CD4-positive, alpha-beta T cell (primary cell): ENCODE measurements around the gene CCDC154. TPM values are rescaled to one million over a fixed set of nuclear protein-coding genes. Genes with fewer than 3 reads are reported as not detected.

Experiments used
- ATAC-seq: fragments of 200-7000 bp; cut with Tn5 transposase; one replicate; pipeline ENCODE4 v1.10.0; 2022; ENCODE audit warnings: mild to moderate bottlenecking; ENCODE audit not compliant: poor library complexity
- CTCF ChIA-PET: fragments of 350-600 bp; sonication (Branson Sonifier 250); formaldehyde crosslinking; loops from one replicate; lab custom pipeline; 2021; ENCODE audit warnings: antibody characterized with exemption, inconsistent platforms; lab: Charles Lee
- POLR2A ChIA-PET: fragments of 350-600 bp; sonication (Branson Sonifier 250); formaldehyde crosslinking; loops from one replicate; lab custom pipeline; 2021; ENCODE audit warnings: antibody characterized with exemption, inconsistent platforms; lab: Charles Lee
- DNase-seq, 14 experiments: peaks; one replicate each; pipeline ENCODE4 v3.0.0-alpha.2; 2013 to 2020; ENCODE audit warnings: mixed read lengths in 2 of 14
- H3K27ac ChIP-seq, 2 donors: one replicate each; pipeline versions ENCODE4 v1.5.1 to v1.7.0; 2013; ENCODE audit warnings: low read length in 2 of 2, low read depth in 1 of 2, mild to moderate bottlenecking in 1 of 2
- H3K27me3 ChIP-seq, 2 experiments: 1 replicate in 1 of 2; 2 replicates in 1 of 2; pipeline versions ENCODE4 v1.6.1 to v1.7.0; 2013; ENCODE audit warnings: low read length in 2 of 2, control low read depth in 1 of 2, mild to moderate bottlenecking in 1 of 2, moderate library complexity in 1 of 2; ENCODE audit not compliant: insufficient read depth in 2 of 2, control insufficient read depth in 1 of 2
- H3K36me3 ChIP-seq: one replicate; pipeline ENCODE4 v1.6.1; 2013; ENCODE audit warnings: low read length, control low read depth; ENCODE audit not compliant: insufficient read depth
- H3K4me1 ChIP-seq: one replicate; pipeline ENCODE4 v1.6.1; 2013; ENCODE audit warnings: low read length, control low read depth; ENCODE audit not compliant: insufficient read depth
- H3K4me3 ChIP-seq: one replicate; pipeline ENCODE4 v1.5.1; 2013; ENCODE audit warnings: mild to moderate bottlenecking, low read length, moderate library complexity
- H3K9me3 ChIP-seq, 2 experiments: 1 replicate in 1 of 2; 2 replicates in 1 of 2; pipeline versions ENCODE4 v1.6.1 to v1.7.0; 2013; ENCODE audit warnings: low read length in 2 of 2, mild to moderate bottlenecking in 2 of 2, control low read depth in 1 of 2, moderate library complexity in 1 of 2; ENCODE audit not compliant: control insufficient read depth in 1 of 2, insufficient read depth in 1 of 2
- H3K27ac Mint-ChIP-seq: one replicate; pipeline ENCODE4 v1.8.0; 2020; ENCODE audit warnings: mixed read lengths
- H3K27me3 Mint-ChIP-seq: one replicate; pipeline ENCODE4 v1.8.0; 2021; ENCODE audit warnings: mixed read lengths
- H3K36me3 Mint-ChIP-seq: one replicate; pipeline ENCODE4 v1.8.0; 2021; ENCODE audit warnings: low read depth, mixed read lengths
- H3K4me1 Mint-ChIP-seq: one replicate; pipeline ENCODE4 v1.8.0; 2021; ENCODE audit warnings: low read depth, mixed read lengths
- H3K4me3 Mint-ChIP-seq: one replicate; pipeline ENCODE4 v1.8.0; 2020; ENCODE audit warnings: mild to moderate bottlenecking, mixed read lengths
- H3K9me3 Mint-ChIP-seq: one replicate; pipeline ENCODE4 v1.8.0; 2020; ENCODE audit warnings: mixed read lengths
- intact Hi-C, 2 experiments: fragments of 100-400 bp; cut with DNase I in 1 of 2; cut with micrococcal nuclease in 1 of 2; formaldehyde crosslinking; loops; one replicate each; pipeline versions ENCODE4 v1.15.1 to v1.9.0; 2023 to 2025; cut with DNase I, micrococcal nuclease
- total RNA-seq, 174 experiments: library from RNA in 2 of 174; stranded (reverse) in 2 of 174; gene quantifications; one replicate each; pipeline ENCODE4 v1.2.3 and lab custom pipeline; 2021 to 2026
- TF ChIP-seq, protein P1 (sequence below): fragments of 200-600 bp; IDR thresholded peaks from one replicate; pipeline ENCODE4 v1.8.0; 2022; ENCODE audit warnings: antibody characterized with exemption, mild to moderate bottlenecking

CCDC154 gene
- total RNA-seq, 2 experiments from 2014 or later, result 2.9 to 3.0 TPM

DNA sequence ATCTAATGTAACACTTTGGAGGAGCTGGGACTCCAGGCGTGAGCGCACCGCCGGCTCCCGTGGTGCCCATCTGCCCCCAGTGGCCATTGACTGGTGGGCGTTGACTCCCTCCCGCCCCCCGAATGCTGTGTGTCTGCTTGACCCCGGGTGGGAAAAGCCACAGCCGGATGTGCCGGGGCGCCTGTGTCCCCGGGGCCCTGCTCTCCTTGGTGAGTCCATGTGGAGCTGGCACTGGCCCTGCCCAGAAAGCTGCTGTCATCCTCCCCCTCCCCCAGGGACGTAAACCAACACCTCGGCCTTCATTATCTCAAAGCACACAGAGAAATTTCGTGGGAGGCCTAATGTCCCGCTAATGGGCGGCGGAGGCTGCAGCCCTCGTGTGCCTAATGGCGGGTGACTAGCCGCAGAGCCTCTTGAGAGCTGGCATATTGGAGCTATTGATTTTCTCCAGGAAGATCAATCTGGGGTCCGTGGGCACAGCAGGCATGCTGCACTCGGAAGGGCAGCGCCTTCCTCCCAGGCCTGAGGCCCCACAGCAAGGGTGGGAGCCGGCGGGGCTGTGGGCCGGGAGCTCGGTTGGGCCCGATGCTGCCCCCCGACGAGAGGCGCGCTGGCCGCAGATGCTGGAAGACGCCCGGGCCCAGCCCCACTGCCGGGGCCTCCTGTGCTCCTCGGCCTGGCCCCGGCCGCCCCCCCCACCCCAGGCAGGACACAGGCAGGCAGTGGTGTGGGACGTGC lies 17.5 kb downstream of the CCDC154 start:
- Histone ChIP-seq H3K4me3 (no peak overlapping the region), H3K4me1 (peaks cover 9% of the 10 kb centered on the region), H3K27ac (no peak overlapping the region), H3K36me3 (no peaks in the 10 kb centered on the region), H3K27me3 (no peaks in the 10 kb centered on the region), H3K9me3 (no peaks in the 10 kb centered on the region)
- H3K27ac Mint-ChIP-seq, result no peak overlapping the region
- intact Hi-C loops, result loop anchor here in 1 of 2 experiments (10.0 kb wide), 1 partner anchor 48 kb away; the partner anchor contains the start of gene CLCN7
- no peak for ATAC-seq
- H3K9me3 Mint-ChIP-seq, result no peaks in the 10 kb centered on the region
- H3K4me1 Mint-ChIP-seq, result no peaks in the 10 kb centered on the region
- no peaks in the 10 kb centered on the region for H3K27me3 Mint-ChIP-seq
- TF ChIP-seq, protein P1, sequence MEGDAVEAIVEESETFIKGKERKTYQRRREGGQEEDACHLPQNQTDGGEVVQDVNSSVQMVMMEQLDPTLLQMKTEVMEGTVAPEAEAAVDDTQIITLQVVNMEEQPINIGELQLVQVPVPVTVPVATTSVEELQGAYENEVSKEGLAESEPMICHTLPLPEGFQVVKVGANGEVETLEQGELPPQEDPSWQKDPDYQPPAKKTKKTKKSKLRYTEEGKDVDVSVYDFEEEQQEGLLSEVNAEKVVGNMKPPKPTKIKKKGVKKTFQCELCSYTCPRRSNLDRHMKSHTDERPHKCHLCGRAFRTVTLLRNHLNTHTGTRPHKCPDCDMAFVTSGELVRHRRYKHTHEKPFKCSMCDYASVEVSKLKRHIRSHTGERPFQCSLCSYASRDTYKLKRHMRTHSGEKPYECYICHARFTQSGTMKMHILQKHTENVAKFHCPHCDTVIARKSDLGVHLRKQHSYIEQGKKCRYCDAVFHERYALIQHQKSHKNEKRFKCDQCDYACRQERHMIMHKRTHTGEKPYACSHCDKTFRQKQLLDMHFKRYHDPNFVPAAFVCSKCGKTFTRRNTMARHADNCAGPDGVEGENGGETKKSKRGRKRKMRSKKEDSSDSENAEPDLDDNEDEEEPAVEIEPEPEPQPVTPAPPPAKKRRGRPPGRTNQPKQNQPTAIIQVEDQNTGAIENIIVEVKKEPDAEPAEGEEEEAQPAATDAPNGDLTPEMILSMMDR, result no peak
- POLR2A ChIA-PET, result interaction anchor here (1.1 to 1.9 kb wide), 2 partner anchors 107 to 251 kb away, joined by 3 to 7 read pairs; partner anchors contain the start of genes JPT2 and TMEM204
- no peaks in the 10 kb centered on the region for H3K36me3 Mint-ChIP-seq
- CTCF ChIA-PET, result no interaction called here
- DNase-seq, result no peak
- H3K4me3 Mint-ChIP-seq, result no peak overlapping the region

GRCh38 chr16:1425616-1426370 lies 18.6 kb downstream of the CCDC154 start:
- H3K4me3 ChIP-seq, result no peak overlapping the region
- H3K36me3 ChIP-seq, result no peaks in the 10 kb centered on the region
- no peak overlapping the region for H3K27ac ChIP-seq
- POLR2A ChIA-PET, result interaction anchor here (1.9 kb wide), 1 partner anchor 108 kb away, joined by 7 read pairs; the partner anchor contains the start of gene TMEM204
- no peaks in the 10 kb centered on the region for H3K27me3 Mint-ChIP-seq
- no peaks in the 10 kb centered on the region for H3K9me3 ChIP-seq
- intact Hi-C loops, result loop anchor here in 1 of 2 experiments (10.0 kb wide), 1 partner anchor 49 kb away; the partner anchor contains the start of gene CLCN7
- H3K4me3 Mint-ChIP-seq, result no peak overlapping the region
- H3K36me3 Mint-ChIP-seq, result peaks cover 4% of the 10 kb centered on the region
- CTCF ChIA-PET, result no interaction called here
- no peaks in the 10 kb centered on the region for H3K9me3 Mint-ChIP-seq
- no peaks in the 10 kb centered on the region for H3K27me3 ChIP-seq
- H3K4me1 Mint-ChIP-seq, result peaks cover 6% of the 10 kb centered on the region
- no peak overlapping the region for H3K27ac Mint-ChIP-seq
- ATAC-seq (no peak), DNase-seq (no peak)
- H3K4me1 ChIP-seq, result peaks cover 19% of the 10 kb centered on the region
- TF ChIP-seq, protein P1, result no peak

DNA sequence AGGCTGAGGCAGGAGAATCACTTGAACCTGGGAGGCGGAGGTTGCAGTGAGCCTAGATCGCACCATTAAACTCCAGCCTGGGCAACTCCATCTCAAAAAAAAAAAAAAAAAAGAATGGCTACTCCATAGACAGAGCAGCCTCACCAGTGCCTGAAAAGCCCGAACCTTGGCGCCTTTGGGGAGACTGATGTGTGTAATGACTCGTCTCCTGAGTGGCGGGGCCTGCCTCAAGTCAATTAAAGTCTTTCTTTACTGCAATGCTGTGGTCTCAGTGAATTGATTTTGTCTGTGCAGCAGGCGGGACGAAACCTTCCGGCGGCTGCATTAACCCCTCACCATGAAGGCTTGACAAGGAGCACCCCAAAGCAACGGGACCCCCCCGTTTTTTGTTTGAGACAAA lies 20.3 kb downstream of the CCDC154 start:
- DNase-seq (no peak), ATAC-seq (no peak)
- peaks cover 31% of the 10 kb centered on the region for H3K4me1 ChIP-seq
- CTCF ChIA-PET, result no interaction called here
- H3K27me3 ChIP-seq, result no peaks in the 10 kb centered on the region
- H3K36me3 ChIP-seq, result no peaks in the 10 kb centered on the region
- TF ChIP-seq, protein P1, result no peak
- Mint-ChIP-seq H3K27me3 (no peaks in the 10 kb centered on the region), H3K36me3 (peaks cover 8% of the 10 kb centered on the region), H3K9me3 (no peaks in the 10 kb centered on the region), H3K4me3 (no peak overlapping the region), H3K4me1 (peaks cover 11% of the 10 kb centered on the region), H3K27ac (no peak overlapping the region)
- no peak overlapping the region for H3K27ac ChIP-seq
- POLR2A ChIA-PET, result no interaction called here
- H3K4me3 ChIP-seq, result no peak overlapping the region
- intact Hi-C loops, result loop anchor here (5.0 to 10.0 kb wide), 5 partner anchors 51 to 283 kb away; partner anchors contain the start of genes MAPK8IP3 (in 2 of the 2), CLCN7 (in 1 of the 2), CRAMP1 (in 1 of the 2) and IFT140 (in 1 of the 2)
- H3K9me3 ChIP-seq, result no peaks in the 10 kb centered on the region
